GM12878 (cell line): ENCODE measurements around the gene CCM2. TPM values are rescaled to one million over a fixed set of nuclear protein-coding genes. Genes with fewer than 3 reads are reported as not detected.
A peak's percentile ranks its signal among the peaks of the same experiment; 100 is the strongest.

Experiments used
- ATAC-seq: fragments of 200-7000 bp; cut with Tn5 transposase; 3 replicates; pipeline ENCODE4 v1.9.1; 2020; ENCODE audit warnings: mild to moderate bottlenecking, moderate library complexity
- BruUV-seq: library from RNA; stranded (reverse); fragments of 400-500 nt; replicated peaks from 2 replicates; lab custom pipeline; 2021; lab: Mats Ljungman, UMichigan
- CTCF ChIA-PET: fragments of 300-600 bp; sonication (Branson Sonifier 250); formaldehyde crosslinking; extraction: SDS; loops from one replicate; lab custom pipeline; 2021; ENCODE audit warnings: inconsistent platforms; lab: Yijun Ruan, JAX
- POLR2A ChIA-PET: fragments of 350-600 bp; formaldehyde crosslinking; extraction: SDS; loops from one replicate; lab custom pipeline; 2021; ENCODE audit warnings: inconsistent platforms; lab: Charles Lee
- RAD21 ChIA-PET: fragments of 300-600 bp; sonication (Branson Sonifier 250); formaldehyde crosslinking; loops from one replicate; lab custom pipeline; 2023; ENCODE audit warnings: antibody characterized with exemption; ENCODE audit not compliant: unreplicated experiment; lab: Charles Lee
- SMC1A ChIA-PET: fragments of 300-600 bp; sonication (Branson Sonifier 250); formaldehyde crosslinking; loops from one replicate; lab custom pipeline; 2023; ENCODE audit not compliant: unreplicated experiment, uncharacterized antibody; lab: Charles Lee
- DNase-seq: peaks from one replicate; pipeline ENCODE4 v3.0.0-alpha.2; 2011; ENCODE audit warnings: low read depth, low spot score
- FAIRE-seq: peaks from 3 replicates; lab custom pipeline; 2011; peaks lifted over from hg19 to GRCh38; lab: Jason Lieb, UNC
- H2AFZ ChIP-seq: 2 replicates; pipeline ENCODE4 v1.6.0; 2011; ENCODE audit warnings: low read depth, low read length, control low read depth; ENCODE audit not compliant: control insufficient read depth
- H3K27ac ChIP-seq: 2 replicates; pipeline ENCODE4 v1.5.1; 2011; ENCODE audit warnings: control low read depth; ENCODE audit not compliant: control insufficient read depth, insufficient read depth
- H3K27me3 ChIP-seq, 2 experiments: replicated peaks in 1 of 2; 2 replicates each; pipeline versions ENCODE4 v1.6.0 to v1.6.1; 2011; ENCODE audit warnings: low read length in 1 of 2; ENCODE audit not compliant: control insufficient read depth in 2 of 2, insufficient read depth in 2 of 2
- H3K36me3 ChIP-seq, 2 experiments: 2 replicates each; pipeline ENCODE4 v1.5.1; 2011; ENCODE audit warnings: low read length in 1 of 2; ENCODE audit not compliant: control insufficient read depth in 2 of 2, insufficient read depth in 2 of 2
- H3K4me1 ChIP-seq: 2 replicates; pipeline ENCODE4 v1.6.1; 2011; ENCODE audit warnings: mild to moderate bottlenecking, low read length, moderate library complexity, mixed read lengths; ENCODE audit not compliant: control insufficient read depth, insufficient read depth
- H3K4me2 ChIP-seq: 2 replicates; pipeline ENCODE4 v1.6.0; 2011; ENCODE audit warnings: control low read depth; ENCODE audit not compliant: control insufficient read depth, insufficient read depth
- H3K4me3 ChIP-seq: fragments of 200-600 bp; sonication (generic); 2 replicates; pipeline ENCODE4 v1.5.1; 2016
- H3K79me2 ChIP-seq: 2 replicates; pipeline ENCODE4 v1.6.0; 2011; ENCODE audit warnings: low read length; ENCODE audit not compliant: control insufficient read depth, insufficient read depth
- H3K9ac ChIP-seq: 2 replicates; pipeline ENCODE4 v1.8.0; 2011; ENCODE audit warnings: low read length, control low read depth, mixed read lengths; ENCODE audit not compliant: control insufficient read depth, insufficient read depth
- H3K9me3 ChIP-seq: replicated peaks from 3 replicates; pipeline ENCODE4 v1.5.1; 2011; ENCODE audit warnings: mild to moderate bottlenecking, low read length; ENCODE audit not compliant: control insufficient read depth, insufficient read depth
- H4K20me1 ChIP-seq: 2 replicates; pipeline ENCODE4 v1.6.0; 2011; ENCODE audit not compliant: control insufficient read depth, insufficient read depth
- BACH1 ChIP-seq: fragments of 450-650 bp; IDR thresholded peaks from 2 replicates; pipeline ENCODE4 v1.6.1; 2017; ENCODE audit warnings: mild to moderate bottlenecking, borderline replicate concordance
- CHD1 ChIP-seq: IDR thresholded peaks from 2 replicates; pipeline ENCODE4 v1.6.1; 2012; ENCODE audit warnings: low read depth, low read length, improper control_type of control experiment
- GABPA ChIP-seq: IDR thresholded peaks from 2 replicates; pipeline ENCODE4 v1.6.1; 2014; ENCODE audit warnings: antibody characterized with exemption, low read depth, mild to moderate bottlenecking, inconsistent platforms
- HCFC1 ChIP-seq: fragments of 150-350 bp; IDR thresholded peaks from 2 replicates; pipeline ENCODE4 v1.6.1; 2014; ENCODE audit warnings: low read length
- MEF2B ChIP-seq: fragments of 450-650 bp; IDR thresholded peaks from 2 replicates; pipeline ENCODE4 v1.6.1; 2018; ENCODE audit warnings: mild to moderate bottlenecking, moderate library complexity; ENCODE audit not compliant: partially characterized antibody, poor library complexity, severe bottlenecking
- MXI1 ChIP-seq: fragments of 150-350 bp; IDR thresholded peaks from 2 replicates; pipeline ENCODE4 v1.6.1; 2011; ENCODE audit warnings: low read depth, mild to moderate bottlenecking, inconsistent platforms, low read length, improper control_type of control experiment
- NFIC ChIP-seq: IDR thresholded peaks from 2 replicates; pipeline ENCODE4 v1.6.1; 2012; ENCODE audit warnings: low read depth, mild to moderate bottlenecking, inconsistent platforms, low read length, moderate library complexity
- SIN3A ChIP-seq: IDR thresholded peaks from 2 replicates; pipeline ENCODE4 v1.6.1; 2012; ENCODE audit warnings: low read depth, low read length, improper control_type of control experiment
- SMAD1 ChIP-seq: fragments of 450-650 bp; IDR thresholded peaks from 2 replicates; pipeline ENCODE4 v1.6.1; 2018; ENCODE audit warnings: mild to moderate bottlenecking, low read depth; ENCODE audit not compliant: partially characterized antibody
- SPI1 ChIP-seq: IDR thresholded peaks from 2 replicates; pipeline ENCODE4 v1.6.1; 2011; ENCODE audit warnings: low read depth, mild to moderate bottlenecking, low read length, moderate library complexity, borderline replicate concordance; ENCODE audit not compliant: insufficient read depth
- SUZ12 ChIP-seq: fragments of 200-600 bp; sonication (generic); IDR thresholded peaks from one replicate; pipeline ENCODE4 v1.6.1; 2018; ENCODE audit warnings: antibody characterized with exemption, mild to moderate bottlenecking; ENCODE audit not compliant: unreplicated experiment
- TAF1 ChIP-seq: IDR thresholded peaks from 2 replicates; pipeline ENCODE4 v1.6.1; 2011; ENCODE audit warnings: mild to moderate bottlenecking, low read depth, low read length, borderline replicate concordance
- TCF12 ChIP-seq: IDR thresholded peaks from 2 replicates; pipeline ENCODE4 v1.6.1; 2011; ENCODE audit warnings: low read depth, mild to moderate bottlenecking, low read length
- WGBS: methylation state at CpG from one replicate; pipeline ENCODE4 v1.1.6; 2016; ENCODE audit warnings: low lambda C conversion rate; ENCODE audit not compliant: insufficient replicate concordance, insufficient coverage; ENCODE audit errors: missing lambda C conversion rate; 5-methylcytosine and 5-hydroxymethylcytosine counted together
- in situ Hi-C: fragments of 300-500 bp; cut with MboI; formaldehyde crosslinking; loops from 9 replicates; pipeline ENCODE4 v1.14.3; 2018; ENCODE audit warnings: mixed read lengths
- intact Hi-C: fragments of 100-400 bp; cut with micrococcal nuclease; formaldehyde crosslinking; loops from one replicate; pipeline ENCODE4 v1.14.2; 2022; ENCODE audit not compliant: unreplicated experiment
- polyA plus RNA-seq, 11 experiments: library from polyadenylated mRNA; depleted of rRNA in 4 of 11; unstranded in 6 of 11; stranded (reverse) in 5 of 11; fragments of >200 nt; fragmentation: Nextera tagmentation in 4 of 11; fragmentation: Illumina TruSeq in 1 of 11; extraction: Ambion mirVana in 4 of 11; extraction: Trizol in 1 of 11; gene quantifications; 1 replicate in 1 of 11; 2 replicates in 10 of 11; pipeline versions ENCODE4 v1.2.1 to v1.2.3, GENCODE V29; 2011 to 2016; ENCODE audit warnings: inconsistent platforms in 2 of 11, missing spikeins in 2 of 11, low read depth in 1 of 11
- total RNA-seq, 4 experiments: library from RNA; depleted of rRNA in 3 of 4; stranded (reverse); fragments of >200 nt in 3 of 4; fragmentation: Illumina TruSeq in 1 of 4; extraction: Trizol in 1 of 4; gene quantifications; 2 replicates each; pipeline versions ENCODE4 v1.2.1 to v1.2.3, GENCODE V29; 2013 to 2021
- TF ChIP-seq, protein P1 (sequence below): IDR thresholded peaks from 2 replicates; pipeline ENCODE4 v1.6.1; 2012; ENCODE audit warnings: low read length, inconsistent platforms
- TF ChIP-seq, protein P2 (sequence below): fragments of 450-650 bp; formaldehyde crosslinking; IDR thresholded peaks from 2 replicates; pipeline ENCODE4 v1.4.0; 2020; ENCODE audit warnings: mild to moderate bottlenecking, moderate library complexity

The CCM2 gene
- total and polyA plus RNA-seq, 10 of the 15 experiments (the other 5 are each of a cell fraction or from before 2014, with no cell fraction given), result 1.00 to 82.3 (median 48.7) TPM

DNA sequence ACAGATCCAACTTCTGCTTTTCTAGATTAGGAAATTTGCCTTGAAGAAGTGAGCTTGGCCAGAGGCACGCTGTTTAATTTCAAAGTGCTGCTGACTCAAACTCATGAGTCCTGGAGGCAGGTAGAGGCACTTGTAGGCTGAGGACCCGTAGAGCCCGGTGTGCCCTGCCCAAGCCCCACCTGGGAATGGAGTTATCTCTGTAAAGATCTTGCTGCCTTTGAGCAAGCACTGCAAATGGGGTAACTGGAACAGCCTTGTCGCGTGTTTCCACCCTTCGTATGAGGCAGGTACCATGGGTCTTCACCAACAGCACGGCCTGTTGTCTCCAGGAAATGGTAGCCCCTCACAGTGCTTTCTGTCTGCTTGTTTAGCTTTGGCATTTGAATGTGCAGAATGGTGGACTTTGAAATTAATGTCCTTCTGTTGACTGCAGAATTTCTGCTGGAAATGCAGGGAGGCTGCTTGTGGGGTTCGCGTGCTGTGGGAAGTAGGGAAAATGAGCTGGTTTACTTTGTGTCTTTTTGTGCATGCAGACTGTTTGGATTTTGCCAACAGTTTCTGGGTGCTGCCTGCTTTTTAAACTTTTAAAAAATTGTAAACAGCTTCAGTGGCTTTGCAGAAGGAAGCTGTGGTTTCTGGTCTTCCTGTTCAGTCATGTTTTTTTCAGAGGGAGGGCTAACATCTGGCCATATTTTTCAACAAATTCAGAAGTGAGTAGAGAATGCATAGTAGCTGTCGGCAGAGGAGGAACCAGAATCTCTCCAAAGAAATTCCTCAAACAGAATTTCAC is 27.2 kb downstream of the CCM2 start (continued):
- TF ChIP-seq, protein P1, sequence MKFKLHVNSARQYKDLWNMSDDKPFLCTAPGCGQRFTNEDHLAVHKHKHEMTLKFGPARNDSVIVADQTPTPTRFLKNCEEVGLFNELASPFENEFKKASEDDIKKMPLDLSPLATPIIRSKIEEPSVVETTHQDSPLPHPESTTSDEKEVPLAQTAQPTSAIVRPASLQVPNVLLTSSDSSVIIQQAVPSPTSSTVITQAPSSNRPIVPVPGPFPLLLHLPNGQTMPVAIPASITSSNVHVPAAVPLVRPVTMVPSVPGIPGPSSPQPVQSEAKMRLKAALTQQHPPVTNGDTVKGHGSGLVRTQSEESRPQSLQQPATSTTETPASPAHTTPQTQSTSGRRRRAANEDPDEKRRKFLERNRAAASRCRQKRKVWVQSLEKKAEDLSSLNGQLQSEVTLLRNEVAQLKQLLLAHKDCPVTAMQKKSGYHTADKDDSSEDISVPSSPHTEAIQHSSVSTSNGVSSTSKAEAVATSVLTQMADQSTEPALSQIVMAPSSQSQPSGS, result peak; percentile 67; the same call in 1 of the 2 replicates
- TF ChIP-seq GABPA (peak; percentile 41; the same call in 1 of the 2 replicates), NFIC (peak; percentile 84), SIN3A (no peak), TAF1 (peak; percentile 56; the same call in 1 of the 2 replicates), SPI1 (peak; percentile 77)

- intact Hi-C loops, result loop anchor here (2.0 to 10.0 kb wide), 4 partner anchors 27 to 393 kb away; partner anchors contain the start of genes CCM2, MYO1G and TBRG4
- CTCF ChIA-PET, result interaction anchor here (1.0 to 3.3 kb wide), 10 partner anchors 12 to 179 kb away, joined by 3 to 23 read pairs (median 6); partner anchors contain the start of genes MYO1G and TBRG4
- H3K4me1 ChIP-seq, result peaks cover 38% of the 10 kb centered on the region
- POLR2A ChIA-PET, result interaction anchor here (0.6 to 12.6 kb wide), 9 partner anchors 9 to 421 kb away, joined by 3 to 177 read pairs (median 3); partner anchors contain the start of genes CCM2, MYO1G and OGDH
- SMC1A ChIA-PET, result interaction anchor here (0.6 to 5.9 kb wide), 13 partner anchors 8 to 108 kb away, joined by 3 to 76 read pairs (median 6); partner anchors contain the start of genes CCM2 and MYO1G
- peaks cover 74% of the 10 kb centered on the region for H3K79me2 ChIP-seq
- no peaks in the 10 kb centered on the region for H4K20me1 ChIP-seq
- 40% methylated on average over 4 of the region's 4 CpGs for WGBS
- DNase-seq, result no peak
- no peak for FAIRE-seq
- in situ Hi-C loops, result no loop called here
- BruUV-seq, result TSS peak; percentile 89
- ATAC-seq, result peak; percentile 15
- H2AFZ ChIP-seq, result peak overlapping the region; percentile 55
- H3K9me3 ChIP-seq, result no peaks in the 10 kb centered on the region
- RAD21 ChIA-PET, result interaction anchor here (0.7 to 7.8 kb wide), 13 partner anchors 9 to 83 kb away, joined by 3 to 66 read pairs (median 4); partner anchors contain the start of gene CCM2
- peak overlapping the region; percentile 81 for H3K9ac ChIP-seq
- H3K4me2 ChIP-seq, result peak overlapping the region; percentile 100
- peak overlapping the region; percentile 58 for H3K4me3 ChIP-seq
- H3K36me3 ChIP-seq, result peaks cover 0 to 4% of the 10 kb centered on the region in 2 experiments; a peak in 1 of 4 replicates
- no peaks in the 10 kb centered on the region for H3K27me3 ChIP-seq
- peak overlapping the region; percentile 98 for H3K27ac ChIP-seq
- TF ChIP-seq, protein P2, sequence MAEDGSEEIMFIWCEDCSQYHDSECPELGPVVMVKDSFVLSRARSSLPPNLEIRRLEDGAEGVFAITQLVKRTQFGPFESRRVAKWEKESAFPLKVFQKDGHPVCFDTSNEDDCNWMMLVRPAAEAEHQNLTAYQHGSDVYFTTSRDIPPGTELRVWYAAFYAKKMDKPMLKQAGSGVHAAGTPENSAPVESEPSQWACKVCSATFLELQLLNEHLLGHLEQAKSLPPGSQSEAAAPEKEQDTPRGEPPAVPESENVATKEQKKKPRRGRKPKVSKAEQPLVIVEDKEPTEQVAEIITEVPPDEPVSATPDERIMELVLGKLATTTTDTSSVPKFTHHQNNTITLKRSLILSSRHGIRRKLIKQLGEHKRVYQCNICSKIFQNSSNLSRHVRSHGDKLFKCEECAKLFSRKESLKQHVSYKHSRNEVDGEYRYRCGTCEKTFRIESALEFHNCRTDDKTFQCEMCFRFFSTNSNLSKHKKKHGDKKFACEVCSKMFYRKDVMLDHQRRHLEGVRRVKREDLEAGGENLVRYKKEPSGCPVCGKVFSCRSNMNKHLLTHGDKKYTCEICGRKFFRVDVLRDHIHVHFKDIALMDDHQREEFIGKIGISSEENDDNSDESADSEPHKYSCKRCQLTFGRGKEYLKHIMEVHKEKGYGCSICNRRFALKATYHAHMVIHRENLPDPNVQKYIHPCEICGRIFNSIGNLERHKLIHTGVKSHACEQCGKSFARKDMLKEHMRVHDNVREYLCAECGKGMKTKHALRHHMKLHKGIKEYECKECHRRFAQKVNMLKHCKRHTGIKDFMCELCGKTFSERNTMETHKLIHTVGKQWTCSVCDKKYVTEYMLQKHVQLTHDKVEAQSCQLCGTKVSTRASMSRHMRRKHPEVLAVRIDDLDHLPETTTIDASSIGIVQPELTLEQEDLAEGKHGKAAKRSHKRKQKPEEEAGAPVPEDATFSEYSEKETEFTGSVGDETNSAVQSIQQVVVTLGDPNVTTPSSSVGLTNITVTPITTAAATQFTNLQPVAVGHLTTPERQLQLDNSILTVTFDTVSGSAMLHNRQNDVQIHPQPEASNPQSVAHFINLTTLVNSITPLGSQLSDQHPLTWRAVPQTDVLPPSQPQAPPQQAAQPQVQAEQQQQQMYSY, result no peak
- no peak for TF ChIP-seq SUZ12
- no peak for TF ChIP-seq CHD1
- TF ChIP-seq BACH1, result no peak
- no peak for TF ChIP-seq HCFC1
- 0 out of 2 replicates have a peak, but pooled peaks have one; percentile 31 for TF ChIP-seq MXI1
- no peak for TF ChIP-seq SMAD1
- no peak for TF ChIP-seq MEF2B
- TF ChIP-seq TCF12, result no peak
These were observed 27.7 kb downstream of the CCM2 start for GRCh38 chr7:45027774-45028114.
